GM21619 (cell line): ENCODE results near the gene CACNA2D3.

Experiments used
- ATAC-seq: cut with Tn5 transposase; IDR thresholded peaks from one replicate; pipeline ENCODE4 v1.9.1; 2021; ENCODE audit not compliant: unreplicated experiment

CACNA2D3 gene

DNA sequence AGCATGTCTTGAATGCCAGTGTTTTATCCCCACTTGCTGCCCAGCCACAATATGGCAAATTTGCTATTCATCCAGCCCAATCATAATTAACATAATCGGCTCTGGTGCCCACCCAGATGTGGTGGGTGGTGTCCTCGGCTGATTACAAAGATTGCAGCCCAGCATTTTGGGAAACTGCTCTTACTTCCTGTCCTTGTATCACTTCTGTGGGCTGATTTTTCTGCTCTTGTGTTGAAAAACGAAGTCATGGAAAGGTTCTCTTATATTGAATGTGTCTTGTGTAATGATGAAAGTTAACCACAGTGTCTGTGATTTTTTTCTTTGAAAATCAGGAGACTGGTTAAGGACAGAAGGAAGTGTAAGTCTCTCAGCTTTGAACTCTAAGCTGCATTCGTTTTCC lies 141.7 kb downstream of the CACNA2D3 start:
- no peak for ATAC-seq

DNA sequence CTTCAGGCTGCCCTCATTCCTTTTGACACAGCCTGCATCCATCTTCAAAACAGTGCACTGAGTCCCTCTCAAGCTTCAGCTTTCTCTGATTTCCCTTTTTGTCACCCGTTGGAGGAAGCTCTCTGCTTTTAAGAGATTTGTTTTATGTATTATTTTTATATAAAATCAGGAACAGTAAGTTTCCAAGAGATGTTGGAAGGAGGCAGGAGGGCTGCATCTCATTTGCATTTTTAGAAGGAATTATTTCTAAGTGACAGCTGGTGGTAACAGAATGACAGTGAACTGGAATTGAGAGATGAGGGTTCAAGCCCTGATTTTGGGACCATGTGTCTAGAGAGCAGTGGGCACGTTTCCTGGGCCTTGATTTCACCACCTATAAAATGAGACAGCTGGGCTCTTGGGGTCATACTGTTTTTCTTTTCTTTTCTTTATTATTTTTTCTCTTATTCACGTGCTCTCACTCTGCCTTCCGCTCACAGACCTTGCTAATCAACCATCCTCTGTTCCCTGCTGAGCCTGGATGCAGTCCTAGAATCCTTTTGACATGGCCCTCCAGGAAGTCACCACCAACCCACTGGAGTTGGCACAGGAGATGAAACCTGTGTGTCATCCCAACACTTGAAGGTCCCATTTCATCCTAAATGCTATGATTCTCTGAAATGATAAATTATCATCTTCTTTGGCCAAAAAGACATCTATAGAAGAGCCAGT lies 148.6 kb downstream of the CACNA2D3 start:
- ATAC-seq, result no peak

DNA sequence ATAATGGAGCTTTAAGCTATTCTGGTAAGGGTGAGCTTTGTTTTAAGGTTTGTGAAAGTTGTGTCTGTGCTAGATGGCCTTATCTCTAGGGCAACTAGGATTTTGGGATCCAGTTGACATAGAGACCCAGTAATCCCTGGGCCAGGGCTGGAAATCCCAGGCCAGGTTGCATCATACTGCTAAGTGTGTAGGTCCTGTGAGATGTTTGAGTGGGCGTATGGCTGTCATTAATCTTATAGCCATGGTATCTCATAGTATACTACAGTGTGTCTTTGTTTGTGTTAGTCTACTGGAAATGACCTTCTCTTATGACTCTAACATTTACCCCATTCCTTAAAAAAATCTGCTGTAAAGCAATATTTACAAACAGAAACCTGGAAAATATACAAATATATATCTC lies 151.4 kb downstream of the CACNA2D3 start:
- ATAC-seq, result no peak

DNA sequence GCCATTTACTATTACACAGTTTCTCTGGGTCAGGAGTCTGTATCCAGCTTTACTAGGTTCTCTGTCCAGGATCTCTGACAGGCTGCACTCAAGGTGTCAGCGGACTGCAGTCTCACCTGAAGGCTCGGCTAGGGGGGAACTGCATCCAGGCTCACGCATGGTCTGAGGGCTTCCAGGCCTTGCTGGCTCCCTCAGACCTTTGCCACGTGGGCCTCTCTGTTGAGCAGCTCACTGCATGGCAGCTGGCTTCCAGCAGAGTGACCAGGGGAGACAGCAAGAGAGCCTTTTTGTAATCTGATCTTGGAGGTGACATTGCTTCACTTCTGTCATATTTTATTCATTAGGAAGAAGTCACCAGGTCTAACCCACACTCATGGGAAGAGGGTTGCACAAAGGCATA lies 152.3 kb downstream of the CACNA2D3 start:
- no peak for ATAC-seq

DNA sequence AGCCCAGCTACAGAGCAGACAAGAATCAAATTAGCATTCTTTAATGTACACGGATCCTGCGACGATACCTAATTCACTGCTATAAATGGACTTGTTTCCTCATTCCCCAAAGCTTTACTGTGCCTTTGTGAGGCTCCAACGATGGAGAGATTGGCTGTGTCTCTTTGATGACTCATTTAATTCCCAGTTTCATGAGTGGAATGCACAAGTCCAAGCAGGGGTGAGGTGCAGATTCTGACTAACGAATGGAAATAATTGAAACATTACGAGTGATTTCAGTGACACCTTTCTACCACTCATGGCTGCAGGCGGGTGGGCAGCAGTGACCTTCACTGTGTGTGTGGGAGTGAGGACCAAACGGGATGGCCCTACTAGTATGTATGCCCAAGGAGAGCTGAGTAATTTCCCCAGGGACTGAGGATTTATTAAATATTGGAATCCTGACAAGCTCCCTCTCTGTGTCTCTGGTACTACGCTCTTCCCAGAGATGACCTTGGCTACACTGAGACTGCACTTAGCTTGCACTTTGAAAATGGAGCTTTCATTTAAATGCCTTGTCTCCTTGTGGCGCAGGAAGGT lies 156.7 kb downstream of the CACNA2D3 start:
- no peak for ATAC-seq

DNA sequence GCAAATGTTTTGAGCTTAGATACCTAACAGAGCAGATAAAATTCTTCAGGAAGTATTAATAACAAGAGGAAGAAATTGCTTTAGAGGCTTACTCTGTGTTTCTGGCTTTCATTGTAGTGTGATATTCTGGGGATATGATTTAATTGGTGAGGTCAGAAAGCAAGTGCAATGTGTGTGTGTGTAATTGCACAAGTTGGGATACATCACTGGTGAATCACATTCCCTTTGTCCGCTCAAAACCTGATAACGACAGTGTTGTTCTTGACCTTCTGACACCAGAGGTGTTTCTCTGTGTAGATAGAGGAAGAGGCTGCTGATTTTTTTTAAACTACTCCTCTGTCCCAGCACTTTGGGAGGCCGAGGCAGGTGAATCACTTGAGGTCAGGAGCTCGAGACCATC lies 161.1 kb downstream of the CACNA2D3 start:
- no peak for ATAC-seq

DNA sequence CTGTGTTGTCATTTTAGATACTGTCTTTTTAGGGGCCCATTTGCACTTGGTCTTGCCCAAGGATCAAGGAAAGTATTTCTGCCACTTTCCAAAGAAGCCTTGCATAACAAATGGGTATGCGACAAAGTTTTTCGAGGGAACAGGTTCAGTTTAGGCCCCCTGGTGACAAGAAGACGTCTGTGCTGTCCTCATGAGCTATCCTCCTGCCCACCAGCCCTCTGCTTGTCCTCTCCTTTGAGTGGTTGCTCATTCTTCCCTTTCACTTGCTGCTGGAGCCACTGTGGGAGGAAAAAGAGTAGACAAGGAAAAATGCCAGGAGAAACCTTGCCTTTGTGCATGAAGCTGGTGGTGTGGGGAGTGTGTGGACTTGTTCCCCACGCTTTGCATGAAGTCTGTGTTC lies 171.9 kb downstream of the CACNA2D3 start:
- ATAC-seq, result no peak

DNA sequence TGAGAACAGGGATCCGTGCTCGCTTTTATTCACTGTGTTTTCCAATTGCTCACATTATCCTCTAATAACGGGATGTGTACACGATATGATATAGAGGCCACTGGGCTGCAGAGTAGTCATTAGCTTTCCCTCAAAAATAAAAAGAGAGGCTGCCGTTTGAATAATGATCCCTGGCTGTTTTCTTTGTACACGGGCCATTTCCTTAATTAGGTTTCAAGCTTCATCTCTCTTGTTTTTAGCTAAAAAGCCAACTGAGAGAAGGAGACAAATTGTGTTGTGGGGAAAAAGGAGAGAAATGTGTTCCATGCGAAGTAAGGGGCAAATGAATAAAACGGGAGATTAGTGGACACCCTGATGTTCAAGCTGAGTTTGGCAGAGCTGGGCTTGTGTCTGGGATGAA lies 174.2 kb downstream of the CACNA2D3 start:
- ATAC-seq, result no peak

DNA sequence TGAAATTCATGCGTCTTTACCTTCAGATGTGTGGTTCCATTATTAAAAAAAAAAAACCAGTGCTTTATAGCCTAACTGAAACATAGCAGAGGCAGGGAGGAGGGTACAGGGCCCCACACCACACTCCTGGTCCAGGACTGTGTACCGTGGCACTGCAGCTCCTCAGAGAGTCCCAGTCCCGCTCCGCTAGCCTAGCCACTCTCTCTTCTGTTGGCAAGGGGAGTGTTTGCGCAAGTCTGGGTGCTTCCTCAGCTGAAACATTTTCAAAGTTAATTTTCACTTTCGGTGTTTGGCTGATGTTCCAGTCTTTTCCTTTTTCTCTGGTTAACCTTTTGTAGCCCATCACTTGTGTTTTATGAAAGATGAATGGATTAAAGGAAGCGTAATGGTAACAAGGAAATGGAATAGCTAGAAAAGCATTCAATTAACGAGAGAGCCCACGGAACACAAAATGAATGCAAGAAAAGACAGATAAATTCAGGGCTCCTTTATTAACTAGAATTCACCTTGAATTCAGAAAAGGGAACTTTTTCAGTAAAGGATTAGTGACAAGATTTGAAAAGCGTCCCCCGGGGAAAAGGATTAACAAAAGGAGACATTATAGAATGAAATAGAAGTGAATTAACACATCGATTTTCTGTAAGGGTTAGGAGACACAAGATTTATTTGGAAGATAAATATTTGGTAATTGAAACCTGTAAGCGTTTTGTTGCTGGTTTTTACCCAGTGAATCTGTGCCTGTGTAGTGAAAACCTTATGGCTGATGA lies 177.0 kb downstream of the CACNA2D3 start:
- no peak for ATAC-seq

DNA sequence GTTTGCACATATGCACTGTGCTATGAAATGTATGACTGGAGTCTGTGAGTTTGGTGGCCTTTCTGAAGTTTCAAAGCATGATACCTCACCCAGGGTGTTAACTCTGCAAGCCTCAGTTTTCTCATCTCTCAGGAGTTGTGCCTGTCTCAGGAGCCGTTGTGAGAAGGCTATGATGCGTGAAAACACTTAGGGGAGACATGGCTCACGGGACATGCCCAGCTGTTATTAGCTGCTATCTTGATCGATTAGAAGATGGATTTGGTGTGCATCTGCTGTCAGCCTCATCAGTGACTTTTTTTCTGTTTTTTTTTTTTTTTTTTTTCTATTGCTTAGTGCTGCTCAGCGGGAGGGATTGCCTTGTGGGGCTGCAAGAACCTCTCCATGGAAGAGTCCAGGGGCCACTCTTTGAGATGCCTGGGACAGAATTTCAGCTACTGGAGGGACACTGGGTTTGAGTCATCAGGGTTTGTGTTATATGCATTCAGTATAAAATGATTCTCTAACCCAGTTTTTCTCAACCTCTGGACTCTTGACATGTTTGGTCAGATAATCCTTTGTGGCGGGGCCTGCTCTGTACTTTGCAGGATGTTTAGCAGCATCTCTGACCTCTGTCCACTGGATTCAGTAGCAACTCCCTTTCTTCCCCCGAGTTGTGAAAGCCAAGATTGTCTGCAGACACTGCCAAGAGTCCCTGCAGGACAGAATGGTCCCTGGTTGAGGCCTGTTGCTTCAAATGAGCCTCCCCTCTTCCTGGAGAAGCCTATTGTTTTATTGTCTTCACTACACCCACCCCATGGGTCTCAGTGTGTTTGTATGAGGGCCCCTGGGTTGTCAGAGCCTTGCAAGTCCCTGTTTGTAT lies 181.4 kb downstream of the CACNA2D3 start:
- no peak for ATAC-seq

DNA sequence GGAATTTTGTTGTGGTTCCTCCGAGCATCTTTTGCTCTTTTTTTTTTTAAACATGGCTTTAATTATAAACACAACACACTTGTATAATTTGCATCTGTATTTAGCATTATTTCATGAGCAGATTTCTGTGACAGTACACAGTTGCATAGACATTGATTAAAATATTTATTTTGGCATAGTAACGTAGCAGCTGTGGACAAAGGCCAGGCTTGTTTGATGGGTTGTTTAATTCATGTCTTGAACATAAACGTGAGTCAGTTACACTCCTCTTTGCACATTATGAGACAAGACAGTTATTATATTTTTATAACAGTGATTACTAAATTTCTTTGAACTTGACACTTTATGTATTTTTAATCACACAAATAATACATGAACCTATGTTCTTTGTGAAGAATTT lies 182.5 kb downstream of the CACNA2D3 start:
- no peak for ATAC-seq

DNA sequence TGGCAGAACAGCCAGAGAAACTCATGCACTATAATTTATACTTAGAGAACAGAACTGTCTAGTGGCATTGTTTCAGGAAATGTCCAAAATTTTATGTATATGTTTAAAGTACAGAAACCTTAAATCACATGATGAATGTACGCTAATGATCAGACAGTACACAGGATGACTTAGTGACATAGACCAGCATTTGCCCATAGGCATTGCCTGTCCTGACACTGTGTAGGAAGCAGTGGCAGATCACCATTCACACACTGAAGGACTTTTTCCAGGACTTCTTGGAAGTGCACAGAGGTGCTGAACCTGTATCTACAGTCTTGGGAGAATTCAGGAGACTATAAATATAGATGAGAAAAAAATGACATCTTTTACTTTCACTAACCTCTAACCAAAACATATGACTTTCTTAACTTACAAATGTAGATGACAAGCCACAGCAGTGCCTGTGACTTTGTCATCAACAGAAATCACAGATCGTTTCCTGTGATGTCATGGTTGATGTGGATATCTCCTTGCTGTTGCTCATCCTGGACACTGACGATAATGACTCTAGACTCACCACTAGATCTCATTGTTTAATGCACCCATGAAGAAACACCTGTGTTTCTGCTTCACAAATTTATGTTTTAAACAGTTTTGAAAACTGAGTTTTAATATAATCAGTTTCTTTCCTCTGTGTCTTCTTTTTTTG lies 183.2 kb downstream of the CACNA2D3 start:
- no peak for ATAC-seq

DNA sequence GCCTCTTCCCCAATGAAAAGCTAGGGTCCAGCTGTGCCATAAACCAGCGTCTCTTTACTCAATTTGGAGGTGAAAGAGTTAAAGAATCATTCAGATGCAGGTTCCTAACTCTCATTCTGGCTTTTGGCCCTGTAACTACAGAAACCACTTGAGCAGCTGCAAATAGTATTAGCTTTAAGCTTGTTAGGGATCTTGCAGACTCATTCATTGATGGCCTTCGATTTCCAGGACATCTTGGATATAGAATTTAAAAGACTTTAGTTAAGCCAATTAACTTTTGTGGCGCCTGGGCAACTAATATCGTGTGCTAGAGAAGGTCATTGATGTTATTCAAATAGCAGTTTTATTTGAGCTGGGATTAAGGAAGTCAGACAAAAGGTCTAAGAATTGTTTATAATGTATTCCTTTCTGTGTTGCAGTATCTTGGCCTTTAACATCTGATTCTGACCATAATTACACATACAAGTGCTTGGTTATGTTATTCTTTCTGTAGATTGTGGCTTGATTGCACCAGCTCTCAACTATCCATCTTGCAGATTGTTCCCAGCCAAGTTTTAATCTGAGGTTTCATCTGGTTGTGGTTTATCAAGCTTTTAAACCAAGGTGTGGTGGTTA lies 185.3 kb downstream of the CACNA2D3 start:
- no peak for ATAC-seq

DNA sequence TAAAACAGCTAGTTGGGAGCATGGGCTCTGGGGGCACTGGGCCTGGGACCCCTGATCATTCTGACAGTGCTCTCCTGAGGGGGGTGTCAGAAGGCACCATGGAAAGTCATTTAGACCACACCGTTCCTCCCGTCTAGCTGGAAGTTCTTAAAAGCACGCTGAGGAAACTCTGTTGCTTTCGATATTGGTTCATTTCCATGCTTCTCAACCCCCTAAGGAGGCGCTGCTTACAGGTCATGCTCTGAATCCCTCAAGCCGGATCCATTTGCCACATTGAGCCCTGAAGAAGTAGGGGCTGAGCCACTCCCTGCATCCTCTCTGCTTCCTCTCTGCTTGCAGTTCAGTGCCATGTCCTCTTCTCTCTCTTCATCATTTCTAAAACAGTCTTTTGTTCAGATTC lies 187.2 kb downstream of the CACNA2D3 start:
- no peak for ATAC-seq

DNA sequence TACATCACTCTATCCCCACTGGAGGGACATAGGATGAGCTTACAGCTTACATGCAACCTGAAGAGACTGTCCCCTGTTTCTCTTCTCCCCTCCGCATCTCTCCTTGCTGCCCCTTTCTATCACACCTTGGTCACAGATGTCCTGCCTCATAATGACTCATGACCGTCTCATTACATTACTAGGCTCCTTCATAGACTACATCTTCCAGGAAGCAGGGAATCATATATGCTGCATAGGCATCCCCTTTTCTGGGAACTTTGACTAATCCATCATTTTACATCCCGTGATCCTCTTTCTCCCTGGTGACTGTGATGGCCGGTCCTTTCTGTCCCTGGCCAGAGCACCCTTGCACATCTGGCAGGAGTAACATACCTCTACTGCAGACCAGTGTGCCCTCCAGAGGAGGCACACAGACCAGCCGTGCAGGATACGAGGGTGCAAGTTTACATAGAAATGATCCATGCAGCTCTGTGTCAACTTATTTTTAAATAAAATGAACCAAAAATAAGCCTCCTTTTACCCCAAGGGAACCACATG lies 188.9 kb downstream of the CACNA2D3 start:
- ATAC-seq, result no peak

DNA sequence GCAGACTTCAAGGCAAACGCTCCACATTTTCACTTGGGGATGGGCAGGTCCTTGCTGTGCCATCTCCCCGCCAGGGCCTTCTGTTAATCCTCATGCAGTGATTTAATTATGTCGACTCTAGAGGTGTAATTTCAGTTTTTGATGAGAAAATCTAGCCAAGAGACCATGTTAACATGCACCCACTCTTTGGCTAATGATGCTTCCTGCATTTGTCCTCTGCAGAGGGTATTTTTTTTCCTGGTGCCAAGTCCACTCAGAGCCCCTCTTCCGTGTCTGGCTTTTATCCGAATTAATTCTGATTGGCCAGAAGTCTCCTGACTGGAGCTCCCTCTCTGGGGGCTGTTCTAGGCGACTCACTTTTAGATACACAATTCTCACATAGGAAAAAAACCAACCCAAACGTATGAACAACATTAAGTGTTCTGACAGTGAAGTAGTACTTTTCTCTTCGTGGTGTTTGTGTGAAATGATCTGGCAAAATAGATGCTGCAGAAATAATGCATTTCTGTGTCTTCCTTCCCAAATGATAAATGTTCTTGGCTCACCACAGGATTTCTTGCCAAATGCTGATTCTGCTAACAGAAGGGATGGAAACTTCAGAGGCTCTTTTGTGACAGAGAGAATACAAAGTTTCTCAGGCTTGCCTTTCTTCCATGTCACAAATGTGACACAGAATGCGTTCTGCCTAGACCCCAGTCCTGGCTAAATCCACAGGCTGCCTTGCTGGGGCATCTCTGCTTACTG lies 190.0 kb downstream of the CACNA2D3 start:
- no peak for ATAC-seq

DNA sequence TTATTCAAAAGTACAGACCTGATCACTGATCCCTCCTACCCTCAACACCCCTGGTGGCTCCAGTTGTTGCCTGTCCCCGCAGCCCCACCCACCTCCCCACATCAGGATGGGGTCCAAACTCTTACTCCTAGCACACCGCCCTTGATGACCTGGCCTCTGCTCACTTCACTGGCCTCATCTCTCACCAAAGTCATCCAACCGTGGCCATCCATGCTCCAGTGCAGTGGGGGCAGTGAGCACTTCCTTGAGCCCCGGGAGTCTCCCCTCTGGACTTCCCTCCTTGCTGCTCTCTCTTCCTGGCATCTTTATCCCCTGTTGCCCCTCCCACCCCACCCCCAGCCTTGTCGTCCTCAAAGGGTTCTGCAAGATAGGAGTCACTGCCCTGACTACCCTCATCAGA lies 191.1 kb downstream of the CACNA2D3 start:
- no peak for ATAC-seq

DNA sequence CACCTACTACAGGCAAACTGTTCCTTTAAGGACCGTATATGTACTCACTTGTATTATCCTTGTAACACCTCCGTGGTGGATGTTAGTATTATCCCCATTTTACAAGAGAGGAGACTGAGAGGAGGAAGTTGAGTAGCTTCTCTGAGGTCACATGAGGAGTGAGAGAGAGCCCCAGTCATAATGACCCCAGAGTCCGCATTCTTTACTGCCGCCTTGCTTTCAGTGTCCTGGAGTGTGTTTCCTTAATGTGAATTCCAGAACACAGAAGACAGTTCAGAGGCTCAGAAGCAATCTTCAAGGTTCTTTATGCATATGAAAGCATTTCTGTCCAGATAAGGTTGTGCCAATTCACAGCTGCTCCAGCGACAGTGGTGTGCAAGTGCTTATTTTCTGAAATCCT lies 199.2 kb downstream of the CACNA2D3 start:
- ATAC-seq, result no peak

DNA sequence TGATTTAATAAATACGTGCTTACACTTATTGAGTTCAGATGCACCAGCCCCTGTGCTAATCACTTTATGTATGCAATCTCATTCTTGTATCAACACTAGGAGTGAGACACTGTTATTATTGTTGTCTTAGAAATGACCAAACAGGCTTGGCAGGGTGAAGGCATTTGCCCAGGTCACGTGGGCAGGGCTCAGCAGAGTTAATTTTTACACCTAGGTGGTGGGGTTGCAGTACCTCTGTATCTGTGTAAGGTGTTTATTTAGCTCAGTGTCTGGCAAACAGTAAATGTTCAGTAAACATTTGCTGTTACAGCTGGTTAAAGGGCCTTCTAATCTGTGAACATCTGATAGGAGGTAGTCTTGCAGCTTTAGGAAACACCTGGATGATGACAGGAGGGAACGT lies 200.0 kb downstream of the CACNA2D3 start:
- no peak for ATAC-seq
